GDM1 (cell line): Measurements from ENCODE around the gene FBXO17.
"Not testable (repeated sequence)": the region's sequence is repeated elsewhere in the genome, so short reads cannot be mapped to it uniquely, and the experiment has no call there.

ENCODE experiments used
- DNase-seq: peaks from one replicate; lab custom pipeline; 2025; lab: John Stamatoyannopoulos, UW

The FBXO17 gene

GRCh38 chr19:38980583-38981374, 5.2 kb upstream of the FBXO17 start:
- DNase-seq: no peak

DNA sequence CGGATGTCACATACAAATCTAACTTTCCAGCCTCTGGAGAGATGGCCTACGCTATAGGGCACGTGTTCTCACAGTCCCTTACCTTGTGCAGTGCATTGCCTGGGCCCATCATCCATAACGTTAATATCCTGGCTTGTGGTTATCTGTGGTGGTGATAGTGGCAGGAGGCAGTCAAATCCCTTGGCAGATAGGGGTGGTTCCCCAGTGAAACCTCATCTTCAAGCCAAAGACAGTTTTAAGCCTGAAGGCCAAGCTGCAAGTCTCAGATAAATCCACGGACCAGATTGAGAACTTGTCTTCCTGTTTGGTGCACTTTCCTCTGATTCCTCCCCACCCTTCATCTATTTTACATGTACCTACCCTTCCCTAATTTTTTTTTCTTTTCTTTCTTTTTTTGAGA, 4.3 kb upstream of the FBXO17 start:
- DNase-seq: no peak

DNA sequence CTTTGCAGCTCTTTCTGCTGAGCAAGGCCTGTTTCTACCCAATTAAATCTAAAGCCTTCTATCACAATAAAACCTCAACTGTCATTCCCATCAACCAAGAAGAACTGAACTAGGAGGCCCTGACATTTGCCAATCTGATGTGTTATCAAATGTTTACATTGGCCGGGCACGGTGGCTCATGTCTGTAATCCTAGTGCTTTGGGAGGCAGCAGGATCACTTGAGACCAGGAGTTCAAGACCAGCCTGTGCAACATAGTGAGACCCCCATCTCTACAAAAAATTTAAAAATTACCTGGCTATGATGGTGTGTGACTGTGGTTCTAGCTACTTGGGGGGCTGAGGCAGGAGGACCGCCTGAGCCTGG, 2.8 kb upstream of the FBXO17 start:
- no peak for DNase-seq

DNA sequence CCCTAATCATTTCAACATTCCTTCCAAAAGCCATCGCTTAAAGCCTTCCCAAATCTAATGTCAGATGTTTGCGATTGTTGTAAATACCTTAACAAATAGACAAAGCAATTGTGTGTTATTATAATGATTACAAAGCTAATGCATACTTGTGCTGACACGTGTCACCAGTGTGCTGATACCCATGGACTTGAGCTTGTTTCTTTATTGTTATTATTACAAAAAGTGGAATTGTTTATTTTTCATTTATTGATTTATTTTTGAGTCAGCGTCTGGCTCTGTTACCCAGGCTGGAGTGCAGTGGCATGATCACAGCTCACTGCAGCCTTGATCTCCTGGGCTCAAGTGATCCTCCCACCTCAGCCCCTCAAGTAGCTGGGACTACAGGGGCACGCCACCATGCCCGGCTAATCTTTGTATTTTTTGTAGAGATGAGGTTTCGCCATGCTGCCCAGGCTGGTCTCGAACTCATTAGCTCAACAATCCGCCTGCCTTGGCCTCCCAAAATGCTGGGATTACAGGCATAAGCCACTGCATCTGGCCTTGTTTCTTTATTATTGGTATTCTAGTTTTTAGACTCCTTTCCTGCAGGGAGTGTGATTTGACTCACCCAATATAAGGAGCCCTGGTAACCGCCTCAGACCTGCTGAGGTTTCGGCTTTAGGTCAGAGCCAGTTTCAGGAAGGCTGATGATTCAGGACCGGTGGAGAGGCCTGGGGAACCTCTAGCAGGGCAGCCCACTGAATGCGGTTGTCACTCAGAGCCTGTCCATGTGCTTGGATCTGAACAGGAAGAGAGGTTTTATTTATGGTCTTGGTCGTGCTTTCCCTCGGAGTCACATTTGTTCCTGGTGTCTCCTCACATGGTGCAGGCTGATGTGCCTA, 2.1 kb upstream of the FBXO17 start:
- DNase-seq: peak; percentile 75

- no peak for DNase-seq
Measured at GRCh38 chr19:38975861-38976271, 324 bp upstream of the FBXO17 start.

DNA sequence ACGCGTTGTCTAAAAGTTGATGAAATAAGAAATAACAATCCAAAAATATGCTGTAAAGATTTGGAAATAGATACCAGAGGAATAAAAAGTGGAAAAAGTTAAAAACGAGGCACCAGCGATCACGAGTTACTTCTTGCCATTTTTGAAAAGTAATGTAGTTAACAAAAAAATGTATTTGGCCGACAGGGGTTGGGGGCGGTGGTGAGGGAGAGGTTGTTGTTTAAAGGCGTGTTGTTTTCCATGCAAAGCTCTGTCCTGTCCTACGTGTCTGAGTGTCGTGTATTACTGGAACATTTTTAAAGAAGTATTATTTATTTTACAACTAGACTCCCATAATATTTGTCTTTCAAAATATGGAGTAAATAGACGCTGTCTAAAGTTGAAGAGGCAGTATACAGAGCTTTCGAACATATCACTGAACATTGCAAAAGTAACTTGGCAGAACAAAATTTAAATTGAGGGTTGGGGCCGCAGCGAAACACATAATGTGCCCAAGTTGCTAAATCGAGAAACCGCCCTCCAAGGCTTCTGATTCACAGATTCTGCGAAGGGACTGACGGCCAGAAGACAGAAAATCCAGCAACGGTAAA, 823 bp downstream of the FBXO17 start:
- no peak for DNase-seq

DNA sequence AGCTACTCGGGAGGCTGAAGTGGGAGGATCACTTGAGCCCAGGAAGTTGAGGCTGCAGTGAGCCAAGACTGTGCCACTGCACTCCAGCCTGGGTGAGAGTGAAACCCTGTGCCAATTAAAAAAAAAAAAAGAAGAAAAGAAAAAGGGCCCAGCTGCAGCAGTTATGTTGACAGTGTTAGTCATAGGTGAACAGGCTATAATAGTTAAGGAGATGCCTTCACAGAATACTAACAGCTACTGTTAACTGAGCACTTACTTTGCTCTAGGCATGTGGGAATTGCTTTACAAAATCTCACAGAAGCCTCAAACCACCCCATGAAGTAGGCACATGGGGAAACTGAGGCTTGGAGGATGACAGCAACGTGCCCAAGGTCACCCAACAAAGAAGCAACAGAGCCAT, 3.9 kb downstream of the FBXO17 start:
- no peak for DNase-seq

- no peak for DNase-seq
Measured at GRCh38 chr19:38970664-38971532, 4.6 kb downstream of the FBXO17 start.

DNA sequence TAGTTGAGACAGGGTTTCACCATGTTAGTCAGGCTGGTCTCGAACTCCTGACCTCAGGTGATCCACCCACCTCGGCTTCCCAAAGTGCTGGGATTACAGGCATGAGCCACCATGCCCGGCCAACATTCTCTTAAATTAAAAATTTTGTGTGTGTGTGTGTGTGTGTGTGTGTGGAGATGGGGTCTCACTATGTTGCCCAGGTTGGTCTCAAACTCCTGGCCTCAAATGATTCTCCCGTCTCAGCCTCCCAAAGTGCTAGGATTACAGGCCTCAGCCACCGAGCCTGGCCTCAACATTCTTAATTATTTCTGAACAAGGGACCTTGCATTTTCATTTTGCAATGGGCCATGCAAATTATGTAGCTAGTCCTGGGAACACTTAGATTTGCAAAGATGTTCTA, 9.4 kb downstream of the FBXO17 start:
- DNase-seq: not testable (repeated sequence)

GRCh38 chr19:38964738-38965137, 10.8 kb downstream of the FBXO17 start:
- no peak for DNase-seq

DNA sequence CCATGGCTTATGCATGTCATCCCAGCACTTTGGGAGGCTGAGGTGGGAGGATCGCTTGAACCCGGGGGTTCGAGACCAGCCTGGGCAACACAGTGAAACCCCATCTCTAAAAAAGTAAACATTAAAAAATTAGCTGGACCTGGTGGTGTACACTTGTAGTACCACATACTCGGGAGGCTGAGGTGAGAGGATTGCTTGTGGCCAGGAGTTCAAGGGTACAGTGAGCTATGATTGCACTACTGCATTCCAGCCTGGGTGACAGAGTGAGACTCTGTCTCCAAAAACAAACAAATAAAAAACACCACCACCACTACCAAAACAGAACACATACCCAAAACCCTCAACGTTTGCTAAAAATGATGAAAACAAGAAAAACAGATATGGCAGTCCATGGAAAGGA, 15.9 kb downstream of the FBXO17 start:
- DNase-seq: no peak

- DNase-seq: no peak
Measured at GRCh38 chr19:38958301-38958700, 17.2 kb downstream of the FBXO17 start.

DNA sequence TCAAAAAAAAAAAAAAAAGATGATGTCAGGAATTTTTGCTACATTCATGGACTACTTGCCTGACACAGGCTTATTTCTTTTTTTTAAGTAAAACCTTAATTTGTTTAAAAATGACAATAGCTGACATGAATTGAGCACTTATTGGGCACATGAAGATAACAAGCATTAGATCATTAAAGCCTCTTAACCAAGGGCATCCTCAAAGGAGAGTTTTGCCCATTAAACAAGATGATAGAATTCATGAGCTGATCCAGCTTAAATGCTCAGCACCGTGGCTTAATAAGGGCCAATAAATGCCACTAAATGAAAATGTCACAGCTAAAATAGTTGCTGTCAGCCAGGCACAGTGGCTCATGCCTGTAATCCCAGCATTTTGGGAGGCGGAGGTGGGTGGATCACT, 19.3 kb downstream of the FBXO17 start:
- no peak for DNase-seq

DNA sequence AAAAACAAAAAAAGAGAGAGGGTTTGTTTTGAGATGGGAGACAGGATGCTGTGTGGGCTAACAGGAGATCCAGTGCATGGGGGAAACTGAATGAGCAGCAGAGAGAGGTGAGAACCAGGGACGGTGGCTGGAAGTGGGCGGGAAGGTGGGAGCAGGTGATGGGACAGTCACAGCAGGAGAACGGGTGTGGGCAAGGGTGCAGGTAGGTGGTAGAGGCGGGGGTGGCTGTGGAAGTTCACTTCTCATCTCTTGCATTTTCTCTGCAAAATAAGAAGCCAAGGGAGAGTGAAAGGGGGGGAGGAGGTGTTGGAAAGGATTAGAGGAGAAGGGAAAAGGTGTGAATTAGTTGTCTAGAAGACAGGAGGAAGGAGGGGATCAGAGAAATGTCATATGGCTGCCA, 21.9 kb downstream of the FBXO17 start:
- no peak for DNase-seq

DNA sequence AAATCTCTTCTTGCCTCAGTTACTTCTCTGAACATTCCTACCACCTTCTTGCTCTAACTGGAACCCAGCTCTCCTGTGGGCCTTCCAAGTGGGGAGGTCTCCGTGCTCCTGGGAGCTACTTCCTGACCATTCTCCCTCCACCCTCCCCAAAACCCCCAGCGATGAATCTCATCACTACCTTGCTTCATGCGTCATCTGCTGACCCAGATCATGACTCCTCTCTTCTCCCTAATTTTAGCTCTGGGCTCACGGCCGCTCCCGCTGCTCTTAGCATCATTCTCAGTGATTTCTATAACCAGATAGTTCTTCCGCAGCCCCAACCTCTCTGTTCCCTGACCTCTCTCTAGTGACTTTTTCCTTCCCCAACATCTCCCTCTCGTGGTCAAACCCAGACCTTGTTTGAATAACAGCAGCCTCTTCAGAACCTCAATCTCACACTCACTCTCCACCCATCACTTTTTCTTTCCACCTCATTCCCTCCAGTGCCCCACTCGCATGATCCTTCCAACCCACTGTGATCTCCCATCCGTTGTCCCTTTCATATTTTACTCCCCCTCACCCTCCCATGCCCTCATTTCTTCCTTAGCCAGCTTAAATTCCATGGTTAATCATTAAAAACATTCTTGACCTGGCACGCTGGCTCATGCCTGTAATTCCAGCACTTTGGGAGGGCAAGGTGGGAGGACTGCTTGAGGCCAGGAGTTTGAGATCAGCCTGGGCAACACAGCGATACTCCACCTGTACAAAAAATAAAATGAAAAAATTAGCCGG, 23.0 kb downstream of the FBXO17 start:
- DNase-seq: peak; percentile 24

DNA sequence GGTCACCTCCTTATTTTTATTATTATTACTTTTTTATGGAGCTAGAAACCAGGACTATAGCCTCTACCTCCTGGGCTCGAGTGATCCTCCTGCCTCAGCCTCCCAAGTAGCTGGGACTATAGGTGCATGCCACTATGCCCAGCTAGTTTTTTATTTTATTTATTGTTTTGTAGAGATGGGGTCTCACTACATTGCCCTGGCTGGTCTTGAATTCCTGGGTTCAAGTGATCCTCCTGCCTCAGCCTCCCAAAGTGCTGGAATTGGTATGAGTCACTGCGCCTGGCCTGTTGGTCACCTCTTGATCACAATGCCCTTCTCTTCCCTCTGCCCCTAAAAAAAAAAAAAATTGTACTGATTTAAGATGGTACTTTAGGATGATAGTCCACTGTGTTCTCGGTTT, 24.4 kb downstream of the FBXO17 start:
- no peak for DNase-seq

DNA sequence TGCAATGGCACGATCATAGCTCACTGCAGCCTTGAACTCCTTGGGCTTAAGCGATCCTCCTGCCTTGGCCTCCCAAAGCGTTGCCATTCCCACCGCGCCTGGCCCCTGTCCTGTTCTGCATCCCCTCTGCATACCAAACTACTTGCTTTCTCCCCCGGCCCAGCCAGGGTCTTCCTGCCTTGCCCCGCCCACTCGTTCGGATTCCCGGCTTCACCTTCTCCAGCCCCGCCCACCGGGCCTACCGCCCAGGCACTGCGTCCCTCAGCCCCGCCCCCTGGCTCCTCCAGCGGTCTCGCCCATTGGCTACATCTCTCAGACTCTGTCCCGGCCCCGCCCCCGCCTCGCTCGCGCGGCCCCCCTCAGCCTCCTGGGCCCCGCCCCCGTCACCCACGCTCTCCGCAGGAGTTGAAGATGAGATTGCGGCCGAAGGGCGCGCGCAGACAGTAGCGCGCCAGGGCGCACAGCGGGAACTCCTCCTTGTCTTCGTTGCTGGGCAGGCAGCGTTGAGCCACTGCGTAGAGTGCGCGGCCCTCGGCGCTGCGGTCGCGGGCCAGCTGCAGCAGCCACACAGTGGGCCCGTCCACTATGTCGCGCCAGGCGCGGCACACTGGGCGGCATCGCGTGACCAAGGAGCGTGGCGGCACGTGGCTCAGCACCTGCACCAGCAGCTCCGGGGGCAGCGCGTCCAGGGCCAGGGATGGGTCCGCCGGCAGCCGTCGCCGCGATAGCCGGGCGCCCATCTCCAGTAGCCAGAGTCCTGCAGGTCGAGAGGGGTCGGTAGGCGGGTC, 25.8 kb downstream of the FBXO17 start:
- peak; percentile 15 for DNase-seq

DNA sequence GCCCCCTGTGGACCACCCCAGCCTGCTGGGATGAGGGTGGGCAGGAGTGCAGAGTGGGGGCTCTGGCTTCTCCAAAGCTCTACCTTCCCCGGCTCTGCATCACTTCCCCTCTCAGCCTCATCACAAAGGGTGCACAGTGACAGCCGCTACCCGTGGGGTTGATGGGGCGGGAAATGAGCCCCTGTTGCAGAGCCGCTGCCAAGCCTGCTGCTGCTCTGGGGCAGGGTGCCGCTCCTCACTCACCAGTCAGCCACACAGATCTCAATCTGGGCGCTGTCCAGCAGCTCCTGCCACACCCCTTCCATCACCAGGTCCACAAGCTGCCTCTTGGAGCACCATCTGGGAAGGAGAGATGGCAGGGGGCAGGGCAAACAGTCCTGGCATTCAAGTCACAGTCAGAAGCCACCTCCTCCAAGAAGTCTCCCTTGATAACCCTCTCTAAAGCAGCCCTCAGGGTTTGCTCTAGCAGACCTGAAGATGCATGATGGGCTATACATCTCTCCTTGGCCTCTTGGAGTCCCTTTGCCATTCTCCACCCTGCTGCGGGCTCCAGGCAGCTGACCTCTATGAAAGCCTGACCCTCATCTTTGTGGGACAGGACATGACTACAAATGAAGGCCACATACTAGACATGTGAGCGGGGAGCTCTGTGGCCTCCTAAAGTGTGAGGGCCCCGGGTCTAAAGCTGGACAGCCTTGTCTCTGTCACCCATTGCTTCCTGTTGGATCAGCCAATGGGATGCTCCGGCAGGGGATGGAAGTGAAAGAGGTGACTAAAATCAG, 29.1 kb downstream of the FBXO17 start:
- no peak for DNase-seq

DNA sequence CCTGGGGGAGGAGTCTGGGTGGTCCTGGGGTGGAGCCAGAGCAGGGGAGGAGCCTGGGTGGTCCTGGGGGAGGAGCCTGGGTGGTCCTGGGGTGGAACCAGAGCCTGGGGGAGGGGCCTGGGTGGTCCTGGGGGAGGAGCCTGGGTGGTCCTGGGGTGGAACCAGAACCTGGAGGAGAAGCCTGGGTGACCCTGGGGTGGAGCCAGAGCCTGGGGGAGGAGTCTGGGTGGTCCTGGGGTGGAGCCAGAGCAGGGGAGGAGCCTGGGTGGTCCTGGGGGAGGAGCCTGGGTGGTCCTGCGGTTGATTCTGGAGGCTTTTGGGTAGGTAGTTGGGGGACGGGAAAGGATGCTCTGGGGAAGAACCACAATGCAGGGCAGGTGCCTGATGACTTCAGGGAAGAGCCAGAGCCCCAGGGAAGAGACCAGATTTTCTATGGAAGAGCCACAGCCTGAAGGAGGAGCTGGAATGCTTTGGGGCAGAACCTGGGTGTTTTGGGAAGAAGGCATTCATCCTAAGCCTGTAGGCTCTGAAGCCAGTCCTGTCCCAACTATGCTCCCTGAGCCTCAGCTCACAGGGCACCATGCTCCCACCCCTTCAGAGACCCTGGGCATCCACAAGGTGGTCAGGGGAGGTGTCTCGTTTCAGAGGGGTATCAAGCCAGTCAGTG, 29.8 kb downstream of the FBXO17 start:
- DNase-seq: no peak
